ENCODE data around the gene TTC9C. TPM values are rescaled to one million over a fixed set of nuclear protein-coding genes. Genes with fewer than 3 reads are reported as not detected.
A peak's percentile ranks its signal among the peaks of the same experiment; 100 is the strongest.

Gene TTC9C
- total and polyA plus RNA-seq, 4 donors = 17.3 to 40.7 (median 26.8) TPM

- Histone ChIP-seq H3K27me3 (ENCODE audit: control insufficient read depth in 1 of 2, insufficient read depth in 2 of 2, low read length in 1 of 2) (no peaks in the 10 kb centered on the region), H3K27ac (ENCODE audit: low read depth in 1 of 2, low read length in 2 of 2) (no peak overlapping the region), H3K4me1 (ENCODE audit: control insufficient read depth in 1 of 2, insufficient read depth in 2 of 2, low read length in 2 of 2) (no peaks in the 10 kb centered on the region), H3K9me3 (ENCODE audit: control insufficient read depth, low read length) (no peaks in the 10 kb centered on the region), H3K4me3 (ENCODE audit: low read length in 2 of 2) (no peak overlapping the region), H3K36me3 (ENCODE audit: control insufficient read depth in 1 of 2, insufficient read depth in 2 of 2, low read length in 1 of 2) (no peaks in the 10 kb centered on the region)
- ATAC-seq (ENCODE audit: low FRiP score) (no peak), DNase-seq (no peak)
- intact Hi-C loops (cut with DNase I) = loop anchor here in 1 of 2 donors (5.0 kb wide), 1 partner anchor 47 kb away; the partner anchor contains the start of genes HNRNPUL2 and TTC9C
- 84 to 86% methylated on average over 6 of the region's 6 CpGs for WGBS, 2 donors
Measured at GRCh38 chr11:62774407-62774806, 46.1 kb downstream of the TTC9C start.

GRCh38 chr11:62775646-62776045 lies 47.4 kb downstream of the TTC9C start:
- Histone ChIP-seq H3K27ac (ENCODE audit: low read depth in 1 of 2, low read length in 2 of 2) (no peak overlapping the region), H3K4me3 (ENCODE audit: low read length in 2 of 2) (no peak overlapping the region), H3K27me3 (ENCODE audit: control insufficient read depth in 1 of 2, insufficient read depth in 2 of 2, low read length in 1 of 2) (no peaks in the 10 kb centered on the region), H3K36me3 (ENCODE audit: control insufficient read depth in 1 of 2, insufficient read depth in 2 of 2, low read length in 1 of 2) (no peaks in the 10 kb centered on the region), H3K9me3 (ENCODE audit: control insufficient read depth, low read length) (no peaks in the 10 kb centered on the region), H3K4me1 (ENCODE audit: control insufficient read depth in 1 of 2, insufficient read depth in 2 of 2, low read length in 2 of 2) (no peaks in the 10 kb centered on the region)
- intact Hi-C loops (cut with DNase I) = no loop called here
- ATAC-seq (ENCODE audit: low FRiP score) = no peak
- DNase-seq = no peak
- 90 to 93% methylated on average over 17 of the region's 17 CpGs for WGBS, 2 donors

- no peak for ATAC-seq (ENCODE audit: low FRiP score)
- Histone ChIP-seq H3K27me3 (ENCODE audit: control insufficient read depth in 1 of 2, insufficient read depth in 2 of 2, low read length in 1 of 2) (no peaks in the 10 kb centered on the region), H3K36me3 (ENCODE audit: control insufficient read depth in 1 of 2, insufficient read depth in 2 of 2, low read length in 1 of 2) (peaks cover 0 to 2% of the 10 kb centered on the region in 2 donors), H3K4me1 (ENCODE audit: control insufficient read depth in 1 of 2, insufficient read depth in 2 of 2, low read length in 2 of 2) (no peaks in the 10 kb centered on the region), H3K27ac (ENCODE audit: low read depth in 1 of 2, low read length in 2 of 2) (no peak overlapping the region), H3K9me3 (ENCODE audit: control insufficient read depth, low read length) (no peaks in the 10 kb centered on the region), H3K4me3 (ENCODE audit: low read length in 2 of 2) (no peak overlapping the region)
- DNase-seq = no peak
- intact Hi-C loops (cut with DNase I) = no loop called here
- WGBS, 2 donors = 82 to 87% methylated on average over 2 of the region's 2 CpGs
Measured at GRCh38 chr11:62777389-62777788, 49.1 kb downstream of the TTC9C start.

- no peaks in the 10 kb centered on the region for H3K27me3 ChIP-seq (ENCODE audit: control insufficient read depth in 1 of 2, insufficient read depth in 2 of 2, low read length in 1 of 2)
- DNase-seq (no peak), ATAC-seq (ENCODE audit: low FRiP score) (peak; percentile 28)
- H3K4me1 ChIP-seq (ENCODE audit: control insufficient read depth in 1 of 2, insufficient read depth in 2 of 2, low read length in 2 of 2) = no peaks in the 10 kb centered on the region
- 89 to 90% methylated on average over 3 of the region's 3 CpGs for WGBS, 2 donors
- H3K9me3 ChIP-seq (ENCODE audit: control insufficient read depth, low read length) = no peaks in the 10 kb centered on the region
- no peak overlapping the region for H3K27ac ChIP-seq (ENCODE audit: low read depth in 1 of 2, low read length in 2 of 2)
- H3K36me3 ChIP-seq (ENCODE audit: control insufficient read depth in 1 of 2, insufficient read depth in 2 of 2, low read length in 1 of 2) = peaks cover 0 to 5% of the 10 kb centered on the region in 2 donors
- intact Hi-C loops (cut with DNase I) = no loop called here
- no peak overlapping the region for H3K4me3 ChIP-seq (ENCODE audit: low read length in 2 of 2)
Measured at GRCh38 chr11:62778441-62778840, 50.2 kb downstream of the TTC9C start.

GRCh38 chr11:62782753-62783152 lies 54.5 kb downstream of the TTC9C start:
- Histone ChIP-seq H3K27me3 (ENCODE audit: control insufficient read depth in 1 of 2, insufficient read depth in 2 of 2, low read length in 1 of 2) (no peaks in the 10 kb centered on the region), H3K27ac (ENCODE audit: low read depth in 1 of 2, low read length in 2 of 2) (no peak overlapping the region), H3K36me3 (ENCODE audit: control insufficient read depth in 1 of 2, insufficient read depth in 2 of 2, low read length in 1 of 2) (peaks cover 0 to 5% of the 10 kb centered on the region in 2 donors), H3K4me1 (ENCODE audit: control insufficient read depth in 1 of 2, insufficient read depth in 2 of 2, low read length in 2 of 2) (no peaks in the 10 kb centered on the region), H3K4me3 (ENCODE audit: low read length in 2 of 2) (no peak overlapping the region), H3K9me3 (ENCODE audit: control insufficient read depth, low read length) (no peaks in the 10 kb centered on the region)
- ATAC-seq (ENCODE audit: low FRiP score) (no peak), DNase-seq (no peak)
- intact Hi-C loops (cut with DNase I) = no loop called here
- 84 to 90% methylated on average over 7 of the region's 7 CpGs for WGBS, 2 donors

- Histone ChIP-seq H3K9me3 (ENCODE audit: control insufficient read depth, low read length) (no peaks in the 10 kb centered on the region), H3K4me1 (ENCODE audit: control insufficient read depth in 1 of 2, insufficient read depth in 2 of 2, low read length in 2 of 2) (no peaks in the 10 kb centered on the region), H3K36me3 (ENCODE audit: control insufficient read depth in 1 of 2, insufficient read depth in 2 of 2, low read length in 1 of 2) (peaks cover 0 to 5% of the 10 kb centered on the region in 2 donors), H3K27me3 (ENCODE audit: control insufficient read depth in 1 of 2, insufficient read depth in 2 of 2, low read length in 1 of 2) (no peaks in the 10 kb centered on the region), H3K4me3 (ENCODE audit: low read length in 2 of 2) (peak overlapping the region; percentile 78 to 96), H3K27ac (ENCODE audit: low read depth in 1 of 2, low read length in 2 of 2) (peak overlapping the region; percentile 72 to 85)
- 1% methylated on average over 46 to 51 of the region's 51 CpGs for WGBS, 2 donors
- intact Hi-C loops (cut with DNase I) = loop anchor here (1.0 to 5.0 kb wide), 3 partner anchors 46 to 96 kb away; partner anchors contain the start of genes SLC3A2 (in 1 of the 2), STX5 (in 1 of the 2) and TEX54 (in 1 of the 2)
- peak; percentile 92 for ATAC-seq (ENCODE audit: low FRiP score)
- DNase-seq = peak; percentile 92 to 95
Measured at GRCh38 chr11:62786318-62787004, 58.2 kb downstream of the TTC9C start.

GRCh38 chr11:62787005-62787759 lies 58.9 kb downstream of the TTC9C start, which contains the start of gene TMEM179B:
Gene TMEM179B (plus strand): TSS chr11:62787402. CDS start chr11:62787432, 30 bp downstream.
- no peaks in the 10 kb centered on the region for H3K9me3 ChIP-seq (ENCODE audit: control insufficient read depth, low read length)
- peaks cover 0 to 3% of the 10 kb centered on the region in 2 donors for H3K36me3 ChIP-seq (ENCODE audit: control insufficient read depth in 1 of 2, insufficient read depth in 2 of 2, low read length in 1 of 2)
- no peaks in the 10 kb centered on the region for H3K4me1 ChIP-seq (ENCODE audit: control insufficient read depth in 1 of 2, insufficient read depth in 2 of 2, low read length in 2 of 2)
- 0% methylated on average over 86 to 88 of the region's 88 CpGs for WGBS, 2 donors
- intact Hi-C loops (cut with DNase I) = loop anchor here in 1 of 2 donors (5.0 kb wide), 2 partner anchors 45 to 95 kb away; partner anchors contain the start of genes SLC3A2, STX5 and TEX54
- DNase-seq (peak; percentile 99), ATAC-seq (ENCODE audit: low FRiP score) (peak; percentile 95)
- no peaks in the 10 kb centered on the region for H3K27me3 ChIP-seq (ENCODE audit: control insufficient read depth in 1 of 2, insufficient read depth in 2 of 2, low read length in 1 of 2)
- peak within 1 kb of the TSS; percentile 78 to 96 for H3K4me3 ChIP-seq (ENCODE audit: low read length in 2 of 2)
- peak within 1 kb of the TSS; percentile 72 to 85 for H3K27ac ChIP-seq (ENCODE audit: low read depth in 1 of 2, low read length in 2 of 2)

Measured in aorta (tissue), 5 donors.